Uterus (tissue), 4 donors: Measurements from ENCODE around the gene HDGFL3. TPM values are rescaled to one million over a fixed set of nuclear protein-coding genes. Genes with fewer than 3 reads are reported as not detected.
"Not testable (repeated sequence)": the region's sequence is repeated elsewhere in the genome, so short reads cannot be mapped to it uniquely, and the experiment has no call there.

Experiments
- DNase-seq, 2 donors: peaks; one replicate each; pipeline ENCODE4 v3.0.0-alpha.2; 2019 to 2020
- H3K27ac ChIP-seq, 2 donors: fragments of 200-600 bp; sonication (generic); 1 replicate in 1 of 2; 2 replicates in 1 of 2; pipeline ENCODE4 v1.5.1; 2016 to 2018
- H3K27me3 ChIP-seq, 2 donors: fragments of 200-600 bp; sonication (generic); one replicate each; pipeline ENCODE4 v1.5.1; 2018 to 2019; ENCODE audit warnings: control low read depth in 1 of 2
- H3K36me3 ChIP-seq, 2 donors: fragments of 200-600 bp; sonication (generic); one replicate each; pipeline ENCODE4 v1.5.1; 2019; ENCODE audit warnings: control low read depth in 1 of 2
- H3K4me1 ChIP-seq, 2 donors: fragments of 200-600 bp; sonication (generic); one replicate each; pipeline ENCODE4 v1.5.1; 2018 to 2019; ENCODE audit warnings: control low read depth in 1 of 2
- H3K4me3 ChIP-seq, 2 donors: fragments of 200-600 bp; sonication (generic); 1 replicate in 1 of 2; 2 replicates in 1 of 2; pipeline ENCODE4 v1.5.1; 2018 to 2019; ENCODE audit warnings: mild to moderate bottlenecking in 1 of 2
- H3K9me3 ChIP-seq, 2 donors: fragments of 200-600 bp; sonication (generic); one replicate each; pipeline ENCODE4 v1.5.1; 2019; ENCODE audit warnings: control low read depth in 1 of 2
- CTCF ChIP-seq, 4 experiments: fragments of 200-600 bp in 2 of 4; fragments of 450-650 bp in 2 of 4; sonication (generic) in 2 of 4; IDR thresholded peaks; one replicate each; pipeline ENCODE4 v1.5.1; 2016 to 2019; ENCODE audit warnings: antibody characterized with exemption in 4 of 4, mild to moderate bottlenecking in 2 of 4, moderate library complexity in 1 of 4
- POLR2A ChIP-seq, 2 donors: fragments of 450-650 bp; IDR thresholded peaks; one replicate each; pipeline ENCODE4 v1.6.1; 2016; ENCODE audit warnings: antibody characterized with exemption in 2 of 2, mild to moderate bottlenecking in 1 of 2, moderate library complexity in 1 of 2
- intact Hi-C: fragments of 100-400 bp; cut with DNase I; formaldehyde crosslinking; loops from one replicate; pipeline ENCODE4 v1.15.1; 2023; ENCODE audit warnings: low total_unique reads
- total RNA-seq, 4 donors: library from RNA; depleted of rRNA in 3 of 4; stranded (reverse); fragments of >200 nt in 3 of 4; gene quantifications; one replicate each; pipeline versions ENCODE4 v1.1.0 to v1.2.4, GENCODE V29; 2014 to 2023
- donor health status: DM: yes; HTN: yes; CAD: no.

HDGFL3 gene
- total RNA-seq, 4 donors from 2014 or later: 12.8 to 70.9 (median 38.1) TPM

GRCh38 chr15:83087576-83087975, 120.0 kb downstream of the HDGFL3 start:
- Histone ChIP-seq H3K4me1 (no peaks in the 10 kb centered on the region), H3K27ac (no peak overlapping the region), H3K36me3 (no peaks in the 10 kb centered on the region), H3K4me3 (no peak overlapping the region), H3K27me3 (no peaks in the 10 kb centered on the region), H3K9me3 (no peaks in the 10 kb centered on the region)
- TF ChIP-seq POLR2A (IDR thresholded peaks at IDR 0.05) (no peak), CTCF (IDR thresholded peaks at IDR 0.05) (no peak)
- DNase-seq: no peak
- intact Hi-C loops: no loop called here

- intact Hi-C loops: not testable (repeated sequence)
These were observed 121.6 kb downstream of the HDGFL3 start for GRCh38 chr15:83085864-83086552.

GRCh38 chr15:83085461-83085860, 122.2 kb downstream of the HDGFL3 start:
- H3K27ac ChIP-seq, H3K27me3 ChIP-seq, H3K4me1 ChIP-seq, intact Hi-C loops, H3K9me3 ChIP-seq, H3K36me3 ChIP-seq, H3K4me3 ChIP-seq, DNase-seq: not testable (repeated sequence)

More at GRCh38 chr15:83085864-83086552, 121.6 kb downstream of the HDGFL3 start:
- not testable (repeated sequence) for H3K4me3 ChIP-seq, DNase-seq, H3K36me3 ChIP-seq, H3K27me3 ChIP-seq, H3K4me1 ChIP-seq, H3K9me3 ChIP-seq, H3K27ac ChIP-seq

GRCh38 chr15:83082730-83083386, 124.8 kb downstream of the HDGFL3 start:
- Histone ChIP-seq H3K36me3 (no peaks in the 10 kb centered on the region), H3K4me3 (no peak overlapping the region), H3K4me1 (no peaks in the 10 kb centered on the region), H3K27me3 (no peaks in the 10 kb centered on the region), H3K9me3 (no peaks in the 10 kb centered on the region), H3K27ac (no peak overlapping the region)
- TF ChIP-seq POLR2A (IDR thresholded peaks at IDR 0.05): no peak
- no peak for TF ChIP-seq CTCF (IDR thresholded peaks at IDR 0.05)
- intact Hi-C loops: no loop called here
- no peak for DNase-seq

GRCh38 chr15:83081256-83082014, 126.2 kb downstream of the HDGFL3 start:
- Histone ChIP-seq H3K4me3 (no peak overlapping the region), H3K27ac (no peak overlapping the region), H3K4me1 (no peaks in the 10 kb centered on the region), H3K9me3 (no peaks in the 10 kb centered on the region), H3K36me3 (no peaks in the 10 kb centered on the region), H3K27me3 (no peaks in the 10 kb centered on the region)
- TF ChIP-seq POLR2A (IDR thresholded peaks at IDR 0.05) (no peak), CTCF (IDR thresholded peaks at IDR 0.05) (no peak)
- DNase-seq: no peak
- intact Hi-C loops: no loop called here

GRCh38 chr15:83078712-83079111, 128.9 kb downstream of the HDGFL3 start:
- intact Hi-C loops: no loop called here
- TF ChIP-seq POLR2A (IDR thresholded peaks at IDR 0.05): no peak
- no peak for TF ChIP-seq CTCF (IDR thresholded peaks at IDR 0.05)
- Histone ChIP-seq H3K36me3 (no peaks in the 10 kb centered on the region), H3K4me1 (no peaks in the 10 kb centered on the region), H3K4me3 (no peak overlapping the region), H3K9me3 (no peaks in the 10 kb centered on the region), H3K27ac (no peak overlapping the region), H3K27me3 (no peaks in the 10 kb centered on the region)
- DNase-seq: no peak
